Fibroblast of the conjunctiva (primary cell): ENCODE results near the gene CCNYL1.

Source experiments
- DNase-seq: peaks from one replicate; pipeline ENCODE4 v3.0.0-alpha.2; 2010; ENCODE audit warnings: low read depth

The CCNYL1 gene

GRCh38 chr2:207791579-207792243, 80.3 kb downstream of the CCNYL1 start:
- DNase-seq: no peak

- DNase-seq: peak; percentile 16
Observed at GRCh38 chr2:207792244-207792785, 80.9 kb downstream of the CCNYL1 start.

- no peak for DNase-seq
Observed at GRCh38 chr2:207796585-207797350, 85.3 kb downstream of the CCNYL1 start.

GRCh38 chr2:207801259-207801658, 89.8 kb downstream of the CCNYL1 start:
- DNase-seq: no peak

GRCh38 chr2:207802650-207803049, 91.2 kb downstream of the CCNYL1 start:
- no peak for DNase-seq
